ELF-1 (cell line): ENCODE measurements around the gene DSE.

Experiments used
- DNase-seq: peaks from one replicate; pipeline ENCODE4 v3.0.0-alpha.2; 2016; ENCODE audit warnings: low read depth, low spot score

The DSE gene

DNA sequence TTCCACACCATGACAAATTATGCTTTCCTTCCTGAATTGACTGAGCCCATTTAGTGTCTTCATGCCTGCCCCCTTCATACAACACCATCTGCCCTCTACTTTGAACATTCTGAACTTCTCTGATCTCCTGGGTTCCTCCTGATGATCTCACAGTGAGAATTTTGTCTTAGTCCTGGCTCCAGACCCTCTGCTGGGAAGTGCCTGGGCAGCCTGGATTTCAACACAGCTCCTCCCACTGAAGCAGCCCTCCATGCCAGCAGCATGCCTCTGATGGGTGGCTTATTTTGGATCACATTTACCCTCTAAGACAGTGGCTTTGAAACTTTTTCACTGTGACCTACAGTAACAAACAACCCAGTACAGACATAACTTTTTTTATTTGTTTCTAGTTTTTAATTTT, 41.5 kb downstream of the DSE start:
- no peak for DNase-seq

DNA sequence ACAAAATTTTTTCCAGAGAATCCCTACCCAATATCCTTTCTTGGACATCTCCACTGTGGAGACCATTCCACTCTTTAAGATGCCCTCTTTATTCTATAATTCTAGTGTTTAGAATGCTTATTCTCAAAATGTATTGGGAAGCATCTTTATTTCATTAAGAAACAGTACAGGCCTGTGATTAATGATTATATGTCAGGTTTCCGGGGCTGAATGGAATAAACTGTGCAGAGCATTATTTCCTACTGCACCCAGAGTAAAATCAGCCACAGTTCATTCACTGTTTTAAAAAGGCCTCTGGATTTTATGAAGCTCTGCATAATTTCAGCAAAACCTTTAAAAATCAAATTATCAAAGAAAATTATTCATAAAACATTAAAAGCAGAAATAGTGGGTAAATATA, 42.6 kb downstream of the DSE start:
- no peak for DNase-seq

DNA sequence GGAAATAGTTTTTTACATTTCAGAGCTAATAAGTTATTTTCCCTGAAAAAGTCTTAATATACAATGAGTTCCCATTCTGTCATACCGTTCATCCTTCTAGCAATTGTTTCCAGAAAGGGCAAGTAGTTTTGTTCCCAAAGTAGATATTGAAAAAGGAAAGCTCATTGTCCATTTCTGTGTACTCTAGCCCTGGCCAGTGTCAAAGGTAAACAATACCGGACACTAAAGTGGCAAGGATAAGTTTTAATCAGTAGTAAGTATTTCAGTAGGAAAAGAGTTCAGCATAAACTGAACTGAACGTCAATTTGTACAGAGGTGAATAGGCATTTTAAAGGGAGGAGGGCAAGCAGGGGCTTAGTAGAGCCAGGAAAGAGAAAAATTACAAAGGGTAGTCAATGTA, 46.9 kb downstream of the DSE start:
- no peak for DNase-seq

DNA sequence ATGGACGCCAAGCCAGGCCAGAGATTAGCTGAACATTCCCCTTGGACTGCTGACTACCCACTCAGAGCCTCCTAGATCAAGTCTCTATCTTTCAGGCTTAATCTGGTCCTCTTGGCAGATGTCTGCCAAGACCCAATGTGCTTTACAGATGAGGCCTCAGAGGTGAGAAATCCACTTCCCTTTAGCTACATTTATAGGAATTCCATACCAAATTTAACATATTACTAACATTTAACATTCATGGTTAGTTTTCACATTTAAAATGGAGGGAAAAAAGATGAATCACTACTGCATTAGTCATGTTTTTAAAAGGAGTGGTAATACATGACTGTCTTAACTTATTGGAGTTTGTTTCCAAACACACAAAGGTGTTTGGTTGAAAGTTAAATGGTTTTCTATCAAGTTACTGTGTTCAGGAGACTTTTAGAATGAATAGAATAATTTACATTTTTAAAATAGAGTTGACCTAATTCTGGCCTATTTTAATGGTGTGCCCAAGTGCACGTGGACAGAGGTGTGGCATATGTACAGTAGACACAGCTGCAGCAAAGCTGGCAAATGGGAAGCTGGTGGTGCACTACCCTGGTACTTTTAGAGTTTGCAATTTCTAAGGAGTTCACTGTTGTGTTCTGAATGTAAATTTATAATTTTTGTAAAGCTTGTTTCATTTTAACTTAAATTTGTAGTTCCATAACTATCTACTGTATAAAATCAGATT, 48.5 kb downstream of the DSE start:
- no peak for DNase-seq

DNA sequence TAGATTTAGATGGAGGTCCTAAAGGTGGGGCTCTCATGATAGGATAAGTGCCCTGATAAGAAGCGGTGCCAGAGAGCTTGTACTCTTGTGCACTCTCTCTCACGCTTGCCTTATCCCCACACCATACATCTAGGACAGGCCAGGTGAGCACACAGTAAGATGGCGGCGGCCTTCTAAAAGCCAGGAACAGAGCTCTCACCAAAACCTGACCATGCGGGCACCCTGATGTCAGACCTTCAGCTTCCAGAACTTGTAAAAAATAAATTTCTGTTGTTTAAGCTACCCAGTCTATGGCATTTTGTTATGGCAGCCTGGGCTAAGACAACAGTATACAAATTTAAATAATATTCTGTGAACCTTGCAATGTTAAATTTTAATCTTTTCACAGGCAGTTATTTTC, 49.6 kb downstream of the DSE start:
- no peak for DNase-seq

DNA sequence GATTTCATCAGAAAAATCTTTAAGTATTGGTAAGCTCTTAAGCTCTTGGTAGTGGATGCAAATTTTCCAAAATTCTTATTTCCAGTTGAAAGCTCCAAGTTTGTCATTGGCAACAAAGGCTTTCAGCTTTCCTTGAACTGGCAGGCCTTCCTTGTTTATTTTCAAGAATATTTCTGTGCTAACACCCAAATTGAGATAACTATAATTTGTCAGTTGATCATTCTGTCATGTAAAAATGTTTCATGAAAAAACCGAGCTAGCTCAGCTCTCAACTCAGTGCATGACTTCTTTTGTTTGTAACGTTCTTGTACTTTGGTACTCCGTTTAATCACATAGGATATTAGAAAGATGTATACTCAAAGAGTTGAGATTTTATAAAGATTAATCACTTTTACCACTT, 51.5 kb downstream of the DSE start:
- no peak for DNase-seq

DNA sequence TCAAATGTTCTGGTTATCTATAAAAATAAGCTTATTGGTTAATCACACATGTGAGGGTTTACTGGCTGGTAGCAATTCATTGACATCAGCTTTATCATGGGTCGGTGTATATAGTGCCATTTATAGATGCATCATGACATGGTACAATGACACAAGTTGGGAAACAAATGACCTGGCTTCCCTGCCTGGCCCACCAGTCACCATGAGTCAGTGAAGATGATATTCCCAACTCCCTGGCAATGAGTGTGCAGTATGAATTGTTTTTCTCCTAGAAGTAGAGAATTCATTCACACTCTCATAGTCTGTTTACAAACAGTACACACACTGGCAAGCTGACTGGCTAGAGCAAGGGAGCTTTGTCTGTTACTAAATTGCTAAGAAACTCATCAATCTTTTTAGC, 53.3 kb downstream of the DSE start:
- DNase-seq: no peak

DNA sequence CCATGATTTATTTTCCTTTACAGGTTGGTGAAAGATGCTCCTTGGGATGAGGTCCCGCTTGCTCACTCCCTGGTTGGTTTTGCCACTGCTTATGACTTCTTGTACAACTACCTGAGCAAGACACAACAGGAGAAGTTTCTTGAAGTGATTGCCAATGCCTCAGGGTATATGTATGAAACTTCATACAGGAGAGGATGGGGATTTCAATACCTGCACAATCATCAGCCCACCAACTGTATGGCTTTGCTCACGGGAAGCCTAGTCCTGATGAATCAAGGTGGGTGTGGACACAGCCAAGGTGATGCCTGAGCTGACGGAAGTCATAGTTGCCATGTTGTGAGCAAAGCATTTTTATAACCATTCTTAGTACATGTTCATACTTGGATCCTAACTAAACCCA, 55.8 kb downstream of the DSE start:
- DNase-seq: no peak

DNA sequence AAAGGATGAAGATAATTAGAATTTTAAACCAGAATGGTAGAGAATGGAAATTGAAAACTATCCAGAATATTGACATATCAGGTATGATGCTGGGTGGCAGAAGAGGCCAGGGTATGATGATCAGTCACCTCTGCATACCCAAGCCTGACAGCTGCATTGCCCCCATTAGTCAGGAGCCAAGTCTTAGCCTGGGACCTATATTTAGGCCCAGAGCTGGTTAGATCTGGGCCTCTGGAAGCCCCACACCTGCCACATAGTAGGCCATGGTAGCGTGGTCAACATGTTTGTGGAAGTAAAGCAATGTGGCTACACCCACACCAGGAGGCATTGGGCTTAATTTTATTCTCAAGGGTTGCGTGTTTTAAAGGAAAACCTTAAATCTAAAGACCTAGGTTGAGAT, 58.4 kb downstream of the DSE start:
- DNase-seq: no peak

DNA sequence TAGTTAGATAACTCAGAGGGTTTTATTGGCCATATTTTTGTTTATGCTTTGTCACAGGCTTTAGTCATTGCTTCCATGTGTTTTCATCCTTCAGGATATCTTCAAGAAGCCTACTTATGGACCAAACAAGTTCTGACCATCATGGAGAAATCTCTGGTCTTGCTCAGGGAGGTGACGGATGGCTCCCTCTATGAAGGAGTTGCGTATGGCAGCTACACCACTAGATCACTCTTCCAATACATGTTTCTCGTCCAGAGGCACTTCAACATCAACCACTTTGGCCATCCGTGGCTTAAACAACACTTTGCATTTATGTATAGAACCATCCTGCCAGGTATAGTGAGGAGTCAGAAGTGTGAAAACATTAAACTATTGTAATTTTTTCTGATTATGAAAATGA, 60.1 kb downstream of the DSE start:
- DNase-seq: no peak

DNA sequence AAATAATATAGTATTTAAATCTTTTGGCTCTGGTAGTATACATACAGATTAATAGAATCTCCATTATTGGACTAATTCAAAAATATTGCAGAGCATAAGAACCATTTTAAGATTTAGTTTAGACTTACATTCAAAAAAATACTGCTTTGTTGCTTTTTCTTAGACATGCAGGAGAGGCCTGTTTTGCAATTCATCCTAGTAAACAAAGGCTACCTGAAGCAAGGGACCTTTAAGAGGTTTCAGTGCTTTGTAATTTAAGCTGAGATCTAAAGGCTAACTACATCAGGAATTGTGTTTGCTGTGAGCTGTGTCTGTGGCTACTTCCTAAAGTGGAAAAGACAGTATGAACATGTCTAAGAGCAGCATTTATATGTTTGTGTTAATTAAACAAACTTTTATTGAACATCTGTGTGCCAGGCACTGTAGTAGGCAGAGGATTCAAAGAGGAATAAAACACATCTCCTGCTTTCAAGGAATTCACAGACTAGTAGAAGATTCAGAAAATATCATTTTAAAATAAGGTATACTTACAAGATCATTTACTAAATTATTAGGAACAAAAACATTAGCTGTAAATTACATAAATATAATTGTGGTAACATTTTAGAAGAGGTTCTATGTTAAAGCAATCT, 61.3 kb downstream of the DSE start:
- no peak for DNase-seq

DNA sequence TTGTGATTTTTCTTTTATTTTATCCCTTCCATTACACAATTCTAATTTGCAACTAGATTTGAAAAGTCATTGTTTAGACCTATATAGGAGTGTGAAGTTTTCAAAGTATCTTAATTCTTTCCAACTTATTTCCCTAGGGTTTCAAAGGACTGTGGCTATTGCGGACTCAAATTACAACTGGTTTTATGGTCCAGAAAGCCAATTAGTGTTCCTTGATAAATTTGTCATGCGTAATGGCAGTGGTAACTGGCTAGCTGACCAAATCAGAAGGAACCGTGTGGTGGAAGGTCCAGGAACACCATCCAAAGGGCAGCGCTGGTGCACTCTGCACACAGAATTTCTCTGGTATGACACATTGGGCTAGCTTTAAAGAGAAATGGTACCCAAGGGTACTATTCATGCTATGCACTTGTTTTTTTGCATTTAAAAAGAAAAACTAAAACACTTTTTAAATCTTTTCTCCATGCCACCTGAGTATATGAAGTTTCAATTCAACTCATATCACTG, 62.5 kb downstream of the DSE start:
- DNase-seq: no peak

DNA sequence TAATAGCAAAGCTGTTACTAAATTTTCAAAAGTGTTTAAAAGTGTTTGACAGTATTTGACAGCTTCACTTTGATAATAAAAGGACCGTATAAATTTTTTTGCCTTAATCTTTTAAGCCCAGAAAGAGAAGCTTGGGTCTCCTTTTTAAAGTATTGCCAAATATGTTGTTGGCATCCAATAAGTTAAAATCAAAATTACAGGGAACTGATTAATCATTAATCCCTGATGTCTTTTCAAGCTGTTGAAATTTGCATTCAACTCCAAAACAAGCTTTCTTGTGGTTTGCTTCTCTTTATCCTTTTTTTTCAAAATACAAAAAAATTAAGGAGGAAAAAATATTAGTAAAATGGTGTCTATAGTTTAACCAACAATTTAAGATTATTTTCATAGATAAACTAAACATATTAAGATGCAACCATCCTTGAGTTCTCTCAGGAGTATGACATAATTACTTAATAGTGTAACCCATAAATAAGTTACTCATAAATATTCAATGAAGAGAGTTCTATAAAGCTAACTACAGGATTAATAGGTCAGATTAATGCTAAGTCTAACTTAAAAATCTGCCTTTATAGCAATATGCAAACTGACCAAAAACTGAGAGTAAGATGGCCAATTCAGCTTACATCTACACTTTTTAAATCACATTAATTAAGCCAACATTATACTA, 63.4 kb downstream of the DSE start:
- DNase-seq: no peak

DNA sequence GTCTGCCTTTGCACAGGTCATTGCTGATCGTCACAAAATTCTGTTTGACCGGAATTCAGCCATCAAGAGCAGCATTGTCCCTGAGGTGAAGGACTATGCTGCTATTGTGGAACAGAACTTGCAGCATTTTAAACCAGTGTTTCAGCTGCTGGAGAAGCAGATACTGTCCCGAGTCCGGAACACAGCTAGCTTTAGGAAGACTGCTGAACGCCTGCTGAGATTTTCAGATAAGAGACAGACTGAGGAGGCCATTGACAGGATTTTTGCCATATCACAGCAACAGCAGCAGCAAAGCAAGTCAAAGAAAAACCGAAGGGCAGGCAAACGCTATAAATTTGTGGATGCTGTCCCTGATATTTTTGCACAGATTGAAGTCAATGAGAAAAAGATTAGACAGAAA, 65.8 kb downstream of the DSE start:
- peak; percentile 4 for DNase-seq

DNA sequence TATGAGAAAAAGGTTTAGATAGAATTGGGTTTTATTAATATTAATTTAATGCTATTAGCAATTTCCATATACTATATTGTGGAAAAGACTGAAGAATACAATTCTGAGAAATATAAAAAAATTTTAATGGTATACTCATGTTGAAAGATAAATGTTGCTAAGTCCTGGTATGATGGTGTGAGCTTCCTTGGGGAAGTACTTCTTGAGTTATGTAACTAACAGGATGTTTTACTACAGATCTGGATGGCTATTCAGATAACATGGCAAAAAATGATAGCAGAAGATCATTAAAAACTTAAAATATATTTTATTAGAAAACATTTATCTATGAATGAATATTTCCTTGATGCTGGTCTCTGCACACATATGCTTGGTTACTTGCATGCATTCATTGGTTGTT, 66.9 kb downstream of the DSE start:
- no peak for DNase-seq

DNA sequence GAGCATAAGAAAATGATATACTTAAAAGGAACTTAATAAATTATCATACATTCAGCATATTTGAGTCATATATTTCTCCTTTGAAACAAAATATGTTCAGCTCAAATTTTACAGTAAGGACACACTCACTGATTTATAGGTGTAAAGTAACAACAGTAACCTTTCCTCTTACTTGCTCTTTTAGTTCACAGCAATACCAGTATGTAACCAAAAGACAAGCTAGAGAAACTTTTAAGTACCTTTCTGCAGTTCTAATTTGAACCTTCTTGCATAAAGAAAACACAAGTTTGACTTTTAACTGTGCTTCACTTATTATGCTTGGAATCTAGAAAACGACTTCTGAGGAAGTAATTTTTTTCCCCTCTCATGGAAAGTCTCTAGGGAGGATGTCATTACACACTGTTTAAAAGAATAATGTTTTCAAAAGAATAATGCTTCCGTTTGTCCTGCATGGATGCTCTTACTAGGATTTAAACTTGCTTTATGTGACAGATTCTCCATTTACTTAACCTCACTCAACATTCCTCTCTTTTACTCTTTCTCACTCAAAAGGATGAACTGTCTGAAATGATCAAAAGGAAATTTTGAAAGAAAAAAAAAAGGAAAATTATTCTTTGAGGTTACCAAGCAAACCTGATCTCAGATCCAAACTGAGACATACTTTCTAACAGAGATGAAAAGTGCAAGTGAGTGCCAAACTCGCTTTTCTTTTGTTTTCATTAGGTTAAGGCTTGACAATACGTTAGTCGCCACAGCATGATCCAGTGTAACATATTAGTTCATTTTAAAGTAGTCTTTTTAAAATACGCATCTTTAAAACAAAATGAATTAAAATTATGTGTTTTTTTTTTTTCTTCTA, 68.1 kb downstream of the DSE start:
- no peak for DNase-seq

DNA sequence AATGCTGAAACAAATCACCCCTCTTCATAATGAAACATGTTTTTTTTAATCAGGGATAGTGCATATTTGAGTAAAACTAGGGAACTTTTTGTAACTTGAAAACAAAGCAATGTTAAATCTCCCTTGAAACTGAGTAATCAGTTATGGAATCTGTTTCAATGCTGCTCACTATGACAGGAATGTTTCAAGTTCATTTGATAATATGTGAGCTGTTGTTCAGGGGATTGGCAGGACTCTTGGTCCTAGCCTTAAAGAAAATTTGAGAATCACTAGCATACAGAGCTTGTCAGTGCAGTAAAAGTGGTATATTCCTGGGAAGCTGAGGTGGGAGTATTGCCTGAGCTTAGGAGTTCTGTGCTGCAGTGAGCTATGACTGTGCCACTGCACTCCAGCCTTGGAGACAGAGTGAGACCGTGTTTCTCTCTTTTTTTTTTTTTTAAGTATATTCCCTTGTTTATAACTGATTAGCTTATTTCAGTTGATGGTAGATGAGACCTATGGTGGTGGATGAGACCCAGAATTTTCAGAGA, 68.8 kb downstream of the DSE start:
- no peak for DNase-seq

DNA sequence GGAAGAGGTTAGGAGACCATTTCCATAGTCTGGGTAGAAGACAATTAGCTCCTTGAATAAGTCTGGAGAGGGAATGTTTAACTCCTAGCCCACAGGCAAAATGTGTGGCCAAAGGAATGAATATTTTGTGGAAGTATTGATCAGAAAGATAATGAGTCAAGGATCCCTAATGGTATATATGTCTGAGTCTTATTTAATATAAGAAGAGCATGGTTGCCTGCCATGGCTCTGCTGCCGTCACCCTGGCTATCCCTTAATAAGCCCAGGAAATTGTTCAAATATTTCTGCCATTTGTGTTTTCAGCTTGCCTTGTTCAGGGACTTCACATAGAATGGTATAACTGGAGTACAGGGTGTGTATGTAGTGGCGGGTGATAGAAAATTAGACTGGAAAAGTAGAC, 72.4 kb downstream of the DSE start:
- no peak for DNase-seq

DNA sequence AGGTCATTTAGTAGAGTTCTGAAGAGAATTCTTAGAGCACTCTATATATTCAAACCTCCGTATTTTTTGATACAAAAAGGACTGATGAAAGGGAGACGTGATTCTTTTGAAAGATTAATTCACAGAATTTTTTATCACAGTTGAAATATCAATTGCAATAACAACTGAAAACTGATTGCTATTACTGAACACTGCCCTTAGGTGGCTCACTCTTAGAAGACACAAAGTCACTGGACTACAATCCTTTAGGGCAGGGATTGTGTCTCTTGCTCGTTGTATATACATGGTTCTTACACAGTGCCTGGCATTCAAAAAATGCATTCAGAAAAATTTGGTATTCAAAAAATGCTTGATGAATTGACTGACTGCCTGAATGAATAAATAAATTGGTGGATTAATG, 73.3 kb downstream of the DSE start:
- DNase-seq: no peak

DNA sequence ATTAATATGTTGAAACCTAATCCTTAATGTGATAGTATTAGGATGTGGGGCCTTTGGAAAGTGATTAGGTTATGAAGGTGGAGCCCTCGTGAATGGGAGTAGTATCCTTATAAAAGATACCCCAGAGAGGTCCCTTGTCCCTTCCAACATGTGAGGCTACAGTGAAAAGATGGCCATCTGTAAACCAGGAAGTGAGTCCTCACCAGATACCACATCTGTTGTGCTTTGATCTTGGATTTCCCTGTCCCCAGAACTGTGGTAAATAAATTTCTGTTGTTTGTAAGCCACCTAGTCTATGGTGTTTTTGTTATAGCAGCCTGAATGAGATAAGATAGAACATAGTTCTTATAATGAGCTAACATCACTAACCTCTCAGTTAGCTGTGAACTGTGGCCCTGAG, 73.8 kb downstream of the DSE start:
- DNase-seq: no peak

DNA sequence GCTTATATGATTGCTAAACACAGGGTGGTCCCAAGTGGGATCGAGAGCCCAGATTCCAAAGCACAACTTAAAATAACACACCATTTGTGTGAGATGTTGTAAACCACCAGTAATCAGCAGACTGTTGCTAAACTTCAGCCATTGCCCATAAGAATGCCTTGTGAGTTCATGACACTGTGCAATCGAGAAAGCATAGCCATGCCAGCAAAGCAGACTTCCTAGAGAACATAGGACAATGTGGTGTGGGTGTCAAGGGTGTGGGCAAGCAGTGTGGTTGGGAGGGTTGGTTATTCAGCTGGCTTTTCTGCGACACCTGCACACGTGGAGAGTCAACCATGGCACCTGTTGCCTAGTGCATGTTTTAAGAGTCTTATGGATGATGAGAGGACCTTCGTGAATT, 74.4 kb downstream of the DSE start:
- no peak for DNase-seq

DNA sequence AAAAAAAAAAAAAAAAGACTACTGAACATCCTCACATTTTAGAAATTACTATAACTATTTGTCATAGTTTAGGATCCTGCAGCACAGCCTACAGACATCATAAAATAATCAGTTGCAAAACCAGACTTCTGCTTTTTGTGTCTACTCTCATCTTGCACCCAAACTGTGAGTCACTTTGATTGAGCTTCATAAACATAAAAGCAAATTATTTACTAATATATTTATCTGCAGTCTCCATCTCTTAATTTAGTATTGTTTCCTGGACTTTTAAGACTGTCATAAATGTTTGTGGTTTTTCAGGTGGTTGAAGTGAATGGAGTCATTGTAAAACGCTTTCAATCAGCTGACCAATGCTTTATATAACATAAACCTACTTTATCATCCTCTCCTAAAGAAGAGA, 75.7 kb downstream of the DSE start:
- DNase-seq: no peak
